GM12878 (cell line): ENCODE results near the gene TMEM184C. TPM values are rescaled to one million over a fixed set of nuclear protein-coding genes. Genes with fewer than 3 reads are reported as not detected.

Experiments
- ATAC-seq: fragments of 200-7000 bp; cut with Tn5 transposase; 3 replicates; pipeline ENCODE4 v1.9.1; 2020; ENCODE audit warnings: mild to moderate bottlenecking, moderate library complexity
- BruUV-seq: library from RNA; stranded (reverse); fragments of 400-500 nt; replicated peaks from 2 replicates; lab custom pipeline; 2021; lab: Mats Ljungman, UMichigan
- CTCF ChIA-PET: fragments of 300-600 bp; sonication (Branson Sonifier 250); formaldehyde crosslinking; extraction: SDS; loops from one replicate; lab custom pipeline; 2021; ENCODE audit warnings: inconsistent platforms; lab: Yijun Ruan, JAX
- POLR2A ChIA-PET: fragments of 350-600 bp; formaldehyde crosslinking; extraction: SDS; loops from one replicate; lab custom pipeline; 2021; ENCODE audit warnings: inconsistent platforms; lab: Charles Lee
- RAD21 ChIA-PET: fragments of 300-600 bp; sonication (Branson Sonifier 250); formaldehyde crosslinking; loops from one replicate; lab custom pipeline; 2023; ENCODE audit warnings: antibody characterized with exemption; ENCODE audit not compliant: unreplicated experiment; lab: Charles Lee
- SMC1A ChIA-PET: fragments of 300-600 bp; sonication (Branson Sonifier 250); formaldehyde crosslinking; loops from one replicate; lab custom pipeline; 2023; ENCODE audit not compliant: unreplicated experiment, uncharacterized antibody; lab: Charles Lee
- DNase-seq: peaks from one replicate; pipeline ENCODE4 v3.0.0-alpha.2; 2011; ENCODE audit warnings: low read depth, low spot score
- FAIRE-seq: peaks from 3 replicates; lab custom pipeline; 2011; peaks lifted over from hg19 to GRCh38; lab: Jason Lieb, UNC
- H2AFZ ChIP-seq: 2 replicates; pipeline ENCODE4 v1.6.0; 2011; ENCODE audit warnings: low read depth, low read length, control low read depth; ENCODE audit not compliant: control insufficient read depth
- H3K27ac ChIP-seq: 2 replicates; pipeline ENCODE4 v1.5.1; 2011; ENCODE audit warnings: control low read depth; ENCODE audit not compliant: control insufficient read depth, insufficient read depth
- H3K27me3 ChIP-seq, 2 experiments: replicated peaks in 1 of 2; 2 replicates each; pipeline versions ENCODE4 v1.6.0 to v1.6.1; 2011; ENCODE audit warnings: low read length in 1 of 2; ENCODE audit not compliant: control insufficient read depth in 2 of 2, insufficient read depth in 2 of 2
- H3K36me3 ChIP-seq, 2 experiments: 2 replicates each; pipeline ENCODE4 v1.5.1; 2011; ENCODE audit warnings: low read length in 1 of 2; ENCODE audit not compliant: control insufficient read depth in 2 of 2, insufficient read depth in 2 of 2
- H3K4me1 ChIP-seq: 2 replicates; pipeline ENCODE4 v1.6.1; 2011; ENCODE audit warnings: mild to moderate bottlenecking, low read length, moderate library complexity, mixed read lengths; ENCODE audit not compliant: control insufficient read depth, insufficient read depth
- H3K4me2 ChIP-seq: 2 replicates; pipeline ENCODE4 v1.6.0; 2011; ENCODE audit warnings: control low read depth; ENCODE audit not compliant: control insufficient read depth, insufficient read depth
- H3K4me3 ChIP-seq: fragments of 200-600 bp; sonication (generic); 2 replicates; pipeline ENCODE4 v1.5.1; 2016
- H3K79me2 ChIP-seq: 2 replicates; pipeline ENCODE4 v1.6.0; 2011; ENCODE audit warnings: low read length; ENCODE audit not compliant: control insufficient read depth, insufficient read depth
- H3K9ac ChIP-seq: 2 replicates; pipeline ENCODE4 v1.8.0; 2011; ENCODE audit warnings: low read length, control low read depth, mixed read lengths; ENCODE audit not compliant: control insufficient read depth, insufficient read depth
- H3K9me3 ChIP-seq: replicated peaks from 3 replicates; pipeline ENCODE4 v1.5.1; 2011; ENCODE audit warnings: mild to moderate bottlenecking, low read length; ENCODE audit not compliant: control insufficient read depth, insufficient read depth
- H4K20me1 ChIP-seq: 2 replicates; pipeline ENCODE4 v1.6.0; 2011; ENCODE audit not compliant: control insufficient read depth, insufficient read depth
- HSF1 ChIP-seq: fragments of 150-350 bp; IDR thresholded peaks from 2 replicates; pipeline ENCODE4 v1.6.1; 2014; ENCODE audit warnings: mild to moderate bottlenecking, low read depth, low read length
- IKZF1 ChIP-seq: fragments of 450-650 bp; conservative IDR thresholded peaks from 2 replicates; pipeline ENCODE4 v1.6.1; 2017; ENCODE audit warnings: antibody characterized with exemption, mild to moderate bottlenecking
- IRF3 ChIP-seq: fragments of 450-650 bp; IDR thresholded peaks from 2 replicates; pipeline ENCODE4 v1.6.1; 2014; ENCODE audit warnings: mild to moderate bottlenecking
- NFYB ChIP-seq: IDR thresholded peaks from 2 replicates; pipeline ENCODE4 v1.6.1; 2011; ENCODE audit warnings: low read depth, mild to moderate bottlenecking, low read length, improper control_type of control experiment, moderate library complexity; ENCODE audit not compliant: insufficient read depth
- POLR2AphosphoS2 ChIP-seq: IDR thresholded peaks from 2 replicates; pipeline ENCODE4 v1.6.1; 2011; ENCODE audit warnings: low read depth, mild to moderate bottlenecking, low read length, improper control_type of control experiment, moderate library complexity
- RELA ChIP-seq: fragments of 450-650 bp; IDR thresholded peaks from 2 replicates; pipeline ENCODE4 v1.8.0; 2014; ENCODE audit warnings: borderline replicate concordance; ENCODE audit not compliant: partially characterized antibody
- ZSCAN29 ChIP-seq: fragments of 450-650 bp; IDR thresholded peaks from 2 replicates; pipeline ENCODE4 v1.6.1; 2017; ENCODE audit warnings: mild to moderate bottlenecking, moderate library complexity
- WGBS: methylation state at CpG from one replicate; pipeline ENCODE4 v1.1.6; 2016; ENCODE audit warnings: low lambda C conversion rate; ENCODE audit not compliant: insufficient replicate concordance, insufficient coverage; ENCODE audit errors: missing lambda C conversion rate; 5-methylcytosine and 5-hydroxymethylcytosine counted together
- in situ Hi-C: fragments of 300-500 bp; cut with MboI; formaldehyde crosslinking; loops from 9 replicates; pipeline ENCODE4 v1.14.3; 2018; ENCODE audit warnings: mixed read lengths
- intact Hi-C: fragments of 100-400 bp; cut with micrococcal nuclease; formaldehyde crosslinking; loops from one replicate; pipeline ENCODE4 v1.14.2; 2022; ENCODE audit not compliant: unreplicated experiment
- polyA plus RNA-seq, 11 experiments: library from polyadenylated mRNA; depleted of rRNA in 4 of 11; unstranded in 6 of 11; stranded (reverse) in 5 of 11; fragments of >200 nt; fragmentation: Nextera tagmentation in 4 of 11; fragmentation: Illumina TruSeq in 1 of 11; extraction: Ambion mirVana in 4 of 11; extraction: Trizol in 1 of 11; gene quantifications; 1 replicate in 1 of 11; 2 replicates in 10 of 11; pipeline versions ENCODE4 v1.2.1 to v1.2.3, GENCODE V29; 2011 to 2016; ENCODE audit warnings: inconsistent platforms in 2 of 11, missing spikeins in 2 of 11, low read depth in 1 of 11
- total RNA-seq, 4 experiments: library from RNA; depleted of rRNA in 3 of 4; stranded (reverse); fragments of >200 nt in 3 of 4; fragmentation: Illumina TruSeq in 1 of 4; extraction: Trizol in 1 of 4; gene quantifications; 2 replicates each; pipeline versions ENCODE4 v1.2.1 to v1.2.3, GENCODE V29; 2013 to 2021

TMEM184C gene
- total and polyA plus RNA-seq, 10 of the 15 experiments (the other 5 are each of a cell fraction or from before 2014, with no cell fraction given) = 3.4 to 22.6 (median 18.2) TPM

- no TSS peak for BruUV-seq
- Histone ChIP-seq H3K9ac (no peak overlapping the region), H3K79me2 (peaks cover 7% of the 10 kb centered on the region), H3K27me3 (no peaks in the 10 kb centered on the region), H3K4me3 (no peak overlapping the region), H3K27ac (no peak overlapping the region), H3K36me3 (peaks cover 1 to 16% of the 10 kb centered on the region in 2 experiments; a peak in 2 of 4 replicates), H2AFZ (no peak overlapping the region), H3K4me1 (no peaks in the 10 kb centered on the region), H3K9me3 (no peaks in the 10 kb centered on the region), H3K4me2 (no peak overlapping the region), H4K20me1 (no peaks in the 10 kb centered on the region)
- intact Hi-C loops = no loop called here
- in situ Hi-C loops = no loop called here
- TF ChIP-seq IKZF1 = no peak
- TF ChIP-seq POLR2AphosphoS2 = no peak
- no peak for TF ChIP-seq NFYB
- no peak for TF ChIP-seq HSF1
- TF ChIP-seq ZSCAN29 = no peak
- no peak for TF ChIP-seq RELA
- TF ChIP-seq IRF3 = no peak
- POLR2A ChIA-PET = no interaction called here
- FAIRE-seq (no peak), ATAC-seq (no peak), DNase-seq (no peak)
- RAD21 ChIA-PET = no interaction called here
- WGBS = 95% methylated on average over 4 of the region's 4 CpGs
- SMC1A ChIA-PET = interaction anchor here (2.3 to 3.1 kb wide), 2 partner anchors 10 to 240 kb away, joined by 9 to 10 read pairs; partner anchors contain the start of gene TMEM184C
- CTCF ChIA-PET = interaction anchor here (0.7 to 1.0 kb wide), 3 partner anchors 56 to 238 kb away, joined by 3 to 4 read pairs (median 3); no protein-coding TSS in a partner anchor
These were observed 9.7 kb downstream of the TMEM184C start for GRCh38 chr4:147626903-147627302.
